ENCODE measurements around the gene ACP4. TPM values are rescaled to one million over a fixed set of nuclear protein-coding genes. Genes with fewer than 3 reads are reported as not detected.
A peak's percentile ranks its signal among the peaks of the same experiment; 100 is the strongest.

ACP4 gene
- total and polyA plus RNA-seq, 2 experiments from 2014 or later = not detected

DNA sequence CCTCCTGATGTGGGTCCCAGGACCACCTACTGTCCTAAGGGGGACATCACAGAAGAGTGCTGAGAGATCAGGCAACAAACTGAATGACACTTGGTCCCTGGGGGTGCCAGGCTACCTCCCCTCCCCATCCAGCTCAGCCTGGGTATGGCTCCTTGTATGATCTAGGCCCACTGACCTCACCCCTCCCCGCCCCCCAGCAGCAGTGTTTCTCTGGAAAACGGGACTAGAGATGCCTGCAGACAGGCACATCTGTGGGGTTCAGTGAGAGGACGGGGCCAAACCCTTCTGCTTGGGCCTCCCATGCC, 9.3 kb downstream of the ACP4 start:
- Histone ChIP-seq H3K79me2 (replicated peaks; ENCODE audit: insufficient read depth) (peaks cover 52% of the 10 kb centered on the region), H3K4me2 (no peak overlapping the region), H3K27ac (ENCODE audit: low read depth) (no peak overlapping the region), H3K4me3 (no peak overlapping the region), H4K20me1 (replicated peaks; ENCODE audit: insufficient read depth) (peaks cover 70% of the 10 kb centered on the region), H3K27me3 (ENCODE audit: insufficient read depth) (no peaks in the 10 kb centered on the region), H3K36me3 (ENCODE audit: insufficient read depth) (peaks cover 30% of the 10 kb centered on the region), H3F3A (replicated peaks; ENCODE audit: low read depth) (peaks cover 69% of the 10 kb centered on the region), H3K4me1 (ENCODE audit: insufficient read depth) (peaks cover 11% of the 10 kb centered on the region; the same call in 1 of the 2 replicates), H2AFZ (no peak overlapping the region), H3K9me2 (ENCODE audit: insufficient read depth) (no peaks in the 10 kb centered on the region)
- no peak overlapping the region for H3K27ac Mint-ChIP-seq
- H3K36me3 Mint-ChIP-seq (ENCODE audit: low read depth) = peaks cover 85% of the 10 kb centered on the region
- H3K9me3 Mint-ChIP-seq = peaks cover 8% of the 10 kb centered on the region; the same call in 2 of the 3 replicates
- TF ChIP-seq EZH2phosphoT487 (IDR thresholded peaks at IDR 0.05; ENCODE audit: unreplicated experiment) = no peak
- no peak overlapping the region for H3K4me3 Mint-ChIP-seq
- DNase-seq (ENCODE audit: low spot score) (no peak), ATAC-seq (no peak)
- peaks cover 27% of the 10 kb centered on the region for H3K27me3 Mint-ChIP-seq (ENCODE audit: insufficient read depth, low read depth, poor library complexity)
- H3K4me1 Mint-ChIP-seq = peaks cover 21% of the 10 kb centered on the region

DNA sequence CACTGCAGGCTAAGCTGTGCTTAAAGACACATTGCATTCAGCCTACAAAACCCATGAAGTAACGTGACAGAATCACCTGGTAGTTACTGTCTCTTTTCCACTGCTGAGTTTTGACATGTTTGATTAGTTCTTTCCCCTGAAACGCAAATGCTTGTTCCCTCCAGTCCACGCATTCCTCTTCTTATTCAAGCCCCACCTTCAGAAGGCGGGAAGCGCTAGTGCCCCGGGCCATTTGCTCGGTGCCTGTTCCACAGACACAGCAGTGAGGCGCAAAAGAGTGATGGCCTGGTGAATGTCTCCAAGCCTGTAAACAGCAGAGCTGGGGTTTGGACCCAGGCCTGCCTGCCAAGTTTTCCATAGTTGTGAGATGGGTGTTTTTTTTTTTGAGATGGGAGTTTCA, 10.9 kb downstream of the ACP4 start:
- peaks cover 52% of the 10 kb centered on the region for H3K79me2 ChIP-seq (replicated peaks; ENCODE audit: insufficient read depth)
- peaks cover 20% of the 10 kb centered on the region for H3K27me3 Mint-ChIP-seq (ENCODE audit: insufficient read depth, low read depth, poor library complexity)
- H3K4me1 ChIP-seq (ENCODE audit: insufficient read depth) = peaks cover 10% of the 10 kb centered on the region; the same call in 1 of the 2 replicates
- peak overlapping the region; percentile 32; the same call in 1 of the 2 replicates for H3K4me2 ChIP-seq
- H3F3A ChIP-seq (replicated peaks; ENCODE audit: low read depth) = peaks cover 57% of the 10 kb centered on the region
- no peaks in the 10 kb centered on the region for H3K9me2 ChIP-seq (ENCODE audit: insufficient read depth)
- H3K27ac Mint-ChIP-seq = peak overlapping the region; percentile 41; the same call in 1 of the 2 replicates
- peaks cover 64% of the 10 kb centered on the region for H4K20me1 ChIP-seq (replicated peaks; ENCODE audit: insufficient read depth)
- DNase-seq (ENCODE audit: low spot score) (no peak), ATAC-seq (no peak)
- H3K27me3 ChIP-seq (ENCODE audit: insufficient read depth) = no peaks in the 10 kb centered on the region
- H3K4me3 ChIP-seq = peak overlapping the region; percentile 32; the same call in 1 of the 2 replicates
- no peak overlapping the region for H2AFZ ChIP-seq
- peak overlapping the region; percentile 50; the same call in 1 of the 2 replicates for H3K27ac ChIP-seq (ENCODE audit: low read depth)
- H3K36me3 Mint-ChIP-seq (ENCODE audit: low read depth) = peaks cover 79% of the 10 kb centered on the region
- H3K36me3 ChIP-seq (ENCODE audit: insufficient read depth) = peaks cover 30% of the 10 kb centered on the region
- H3K4me3 Mint-ChIP-seq = peak overlapping the region; percentile 57
- peaks cover 20% of the 10 kb centered on the region for H3K4me1 Mint-ChIP-seq
- peaks cover 9% of the 10 kb centered on the region; the same call in 2 of the 3 replicates for H3K9me3 Mint-ChIP-seq
- TF ChIP-seq, protein P1, sequence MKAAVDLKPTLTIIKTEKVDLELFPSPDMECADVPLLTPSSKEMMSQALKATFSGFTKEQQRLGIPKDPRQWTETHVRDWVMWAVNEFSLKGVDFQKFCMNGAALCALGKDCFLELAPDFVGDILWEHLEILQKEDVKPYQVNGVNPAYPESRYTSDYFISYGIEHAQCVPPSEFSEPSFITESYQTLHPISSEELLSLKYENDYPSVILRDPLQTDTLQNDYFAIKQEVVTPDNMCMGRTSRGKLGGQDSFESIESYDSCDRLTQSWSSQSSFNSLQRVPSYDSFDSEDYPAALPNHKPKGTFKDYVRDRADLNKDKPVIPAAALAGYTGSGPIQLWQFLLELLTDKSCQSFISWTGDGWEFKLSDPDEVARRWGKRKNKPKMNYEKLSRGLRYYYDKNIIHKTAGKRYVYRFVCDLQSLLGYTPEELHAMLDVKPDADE (IDR thresholded peaks at IDR 0.05) = no peak
- TF ChIP-seq, protein P2, sequence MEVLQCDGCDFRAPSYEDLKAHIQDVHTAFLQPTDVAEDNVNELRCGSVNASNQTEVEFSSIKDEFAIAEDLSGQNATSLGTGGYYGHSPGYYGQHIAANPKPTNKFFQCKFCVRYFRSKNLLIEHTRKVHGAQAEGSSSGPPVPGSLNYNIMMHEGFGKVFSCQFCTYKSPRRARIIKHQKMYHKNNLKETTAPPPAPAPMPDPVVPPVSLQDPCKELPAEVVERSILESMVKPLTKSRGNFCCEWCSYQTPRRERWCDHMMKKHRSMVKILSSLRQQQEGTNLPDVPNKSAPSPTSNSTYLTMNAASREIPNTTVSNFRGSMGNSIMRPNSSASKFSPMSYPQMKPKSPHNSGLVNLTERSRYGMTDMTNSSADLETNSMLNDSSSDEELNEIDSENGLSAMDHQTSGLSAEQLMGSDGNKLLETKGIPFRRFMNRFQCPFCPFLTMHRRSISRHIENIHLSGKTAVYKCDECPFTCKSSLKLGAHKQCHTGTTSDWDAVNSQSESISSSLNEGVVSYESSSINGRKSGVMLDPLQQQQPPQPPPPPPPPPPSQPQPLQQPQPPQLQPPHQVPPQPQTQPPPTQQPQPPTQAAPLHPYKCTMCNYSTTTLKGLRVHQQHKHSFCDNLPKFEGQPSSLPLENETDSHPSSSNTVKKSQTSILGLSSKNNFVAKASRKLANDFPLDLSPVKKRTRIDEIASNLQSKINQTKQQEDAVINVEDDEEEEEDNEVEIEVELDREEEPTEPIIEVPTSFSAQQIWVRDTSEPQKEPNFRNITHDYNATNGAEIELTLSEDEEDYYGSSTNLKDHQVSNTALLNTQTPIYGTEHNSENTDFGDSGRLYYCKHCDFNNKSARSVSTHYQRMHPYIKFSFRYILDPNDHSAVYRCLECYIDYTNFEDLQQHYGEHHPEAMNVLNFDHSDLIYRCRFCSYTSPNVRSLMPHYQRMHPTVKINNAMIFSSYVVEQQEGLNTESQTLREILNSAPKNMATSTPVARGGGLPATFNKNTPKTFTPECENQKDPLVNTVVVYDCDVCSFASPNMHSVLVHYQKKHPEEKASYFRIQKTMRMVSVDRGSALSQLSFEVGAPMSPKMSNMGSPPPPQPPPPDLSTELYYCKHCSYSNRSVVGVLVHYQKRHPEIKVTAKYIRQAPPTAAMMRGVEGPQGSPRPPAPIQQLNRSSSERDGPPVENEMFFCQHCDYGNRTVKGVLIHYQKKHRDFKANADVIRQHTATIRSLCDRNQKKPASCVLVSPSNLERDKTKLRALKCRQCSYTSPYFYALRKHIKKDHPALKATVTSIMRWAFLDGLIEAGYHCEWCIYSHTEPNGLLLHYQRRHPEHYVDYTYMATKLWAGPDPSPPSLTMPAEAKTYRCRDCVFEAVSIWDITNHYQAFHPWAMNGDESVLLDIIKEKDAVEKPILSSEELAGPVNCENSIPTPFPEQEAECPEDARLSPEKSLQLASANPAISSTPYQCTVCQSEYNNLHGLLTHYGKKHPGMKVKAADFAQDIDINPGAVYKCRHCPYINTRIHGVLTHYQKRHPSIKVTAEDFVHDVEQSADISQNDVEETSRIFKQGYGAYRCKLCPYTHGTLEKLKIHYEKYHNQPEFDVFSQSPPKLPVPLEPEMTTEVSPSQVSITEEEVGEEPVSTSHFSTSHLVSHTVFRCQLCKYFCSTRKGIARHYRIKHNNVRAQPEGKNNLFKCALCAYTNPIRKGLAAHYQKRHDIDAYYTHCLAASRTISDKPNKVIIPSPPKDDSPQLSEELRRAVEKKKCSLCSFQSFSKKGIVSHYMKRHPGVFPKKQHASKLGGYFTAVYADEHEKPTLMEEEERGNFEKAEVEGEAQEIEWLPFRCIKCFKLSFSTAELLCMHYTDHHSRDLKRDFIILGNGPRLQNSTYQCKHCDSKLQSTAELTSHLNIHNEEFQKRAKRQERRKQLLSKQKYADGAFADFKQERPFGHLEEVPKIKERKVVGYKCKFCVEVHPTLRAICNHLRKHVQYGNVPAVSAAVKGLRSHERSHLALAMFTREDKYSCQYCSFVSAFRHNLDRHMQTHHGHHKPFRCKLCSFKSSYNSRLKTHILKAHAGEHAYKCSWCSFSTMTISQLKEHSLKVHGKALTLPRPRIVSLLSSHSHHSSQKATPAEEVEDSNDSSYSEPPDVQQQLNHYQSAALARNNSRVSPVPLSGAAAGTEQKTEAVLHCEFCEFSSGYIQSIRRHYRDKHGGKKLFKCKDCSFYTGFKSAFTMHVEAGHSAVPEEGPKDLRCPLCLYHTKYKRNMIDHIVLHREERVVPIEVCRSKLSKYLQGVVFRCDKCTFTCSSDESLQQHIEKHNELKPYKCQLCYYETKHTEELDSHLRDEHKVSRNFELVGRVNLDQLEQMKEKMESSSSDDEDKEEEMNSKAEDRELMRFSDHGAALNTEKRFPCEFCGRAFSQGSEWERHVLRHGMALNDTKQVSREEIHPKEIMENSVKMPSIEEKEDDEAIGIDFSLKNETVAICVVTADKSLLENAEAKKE (CRISPR knock-in tag; IDR thresholded peaks at IDR 0.05) = no peak
- TF ChIP-seq, protein P3, sequence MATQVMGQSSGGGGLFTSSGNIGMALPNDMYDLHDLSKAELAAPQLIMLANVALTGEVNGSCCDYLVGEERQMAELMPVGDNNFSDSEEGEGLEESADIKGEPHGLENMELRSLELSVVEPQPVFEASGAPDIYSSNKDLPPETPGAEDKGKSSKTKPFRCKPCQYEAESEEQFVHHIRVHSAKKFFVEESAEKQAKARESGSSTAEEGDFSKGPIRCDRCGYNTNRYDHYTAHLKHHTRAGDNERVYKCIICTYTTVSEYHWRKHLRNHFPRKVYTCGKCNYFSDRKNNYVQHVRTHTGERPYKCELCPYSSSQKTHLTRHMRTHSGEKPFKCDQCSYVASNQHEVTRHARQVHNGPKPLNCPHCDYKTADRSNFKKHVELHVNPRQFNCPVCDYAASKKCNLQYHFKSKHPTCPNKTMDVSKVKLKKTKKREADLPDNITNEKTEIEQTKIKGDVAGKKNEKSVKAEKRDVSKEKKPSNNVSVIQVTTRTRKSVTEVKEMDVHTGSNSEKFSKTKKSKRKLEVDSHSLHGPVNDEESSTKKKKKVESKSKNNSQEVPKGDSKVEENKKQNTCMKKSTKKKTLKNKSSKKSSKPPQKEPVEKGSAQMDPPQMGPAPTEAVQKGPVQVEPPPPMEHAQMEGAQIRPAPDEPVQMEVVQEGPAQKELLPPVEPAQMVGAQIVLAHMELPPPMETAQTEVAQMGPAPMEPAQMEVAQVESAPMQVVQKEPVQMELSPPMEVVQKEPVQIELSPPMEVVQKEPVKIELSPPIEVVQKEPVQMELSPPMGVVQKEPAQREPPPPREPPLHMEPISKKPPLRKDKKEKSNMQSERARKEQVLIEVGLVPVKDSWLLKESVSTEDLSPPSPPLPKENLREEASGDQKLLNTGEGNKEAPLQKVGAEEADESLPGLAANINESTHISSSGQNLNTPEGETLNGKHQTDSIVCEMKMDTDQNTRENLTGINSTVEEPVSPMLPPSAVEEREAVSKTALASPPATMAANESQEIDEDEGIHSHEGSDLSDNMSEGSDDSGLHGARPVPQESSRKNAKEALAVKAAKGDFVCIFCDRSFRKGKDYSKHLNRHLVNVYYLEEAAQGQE (IDR thresholded peaks at IDR 0.05; ENCODE audit: unreplicated experiment) = no peak
- TF ChIP-seq ZNF331 (CRISPR knock-in tag; IDR thresholded peaks at IDR 0.05; ENCODE audit: low read depth) (no peak), ZNF114 (CRISPR knock-in tag; IDR thresholded peaks at IDR 0.05) (no peak), STAT1 (IDR thresholded peaks at IDR 0.05; ENCODE audit: unreplicated experiment) (no peak), EZH2phosphoT487 (IDR thresholded peaks at IDR 0.05; ENCODE audit: unreplicated experiment) (no peak), CREB1 (CRISPR knock-in tag; IDR thresholded peaks at IDR 0.05; ENCODE audit: low read depth) (no peak), JUNB (IDR thresholded peaks at IDR 0.05; ENCODE audit: unreplicated experiment) (no peak), EZH2 (IDR thresholded peaks at IDR 0.05; ENCODE audit: low read depth, unreplicated experiment) (no peak), NANOG (IDR thresholded peaks at IDR 0.05; ENCODE audit: borderline replicate concordance) (no peak), POLR2AphosphoS5 (IDR thresholded peaks at IDR 0.05; ENCODE audit: low read depth) (no peak)

Data from GM23338 (cell line).